HUES64 (cell line): Measurements from ENCODE around the gene FMNL3.
"Not testable (repeated sequence)": the region's sequence is repeated elsewhere in the genome, so short reads cannot be mapped to it uniquely, and the experiment has no call there.

Source experiments
- H3K27ac ChIP-seq: 2 replicates; pipeline ENCODE4 v1.7.0; 2013; ENCODE audit warnings: low read depth, low read length, inconsistent platforms
- H3K27me3 ChIP-seq: 2 replicates; pipeline ENCODE4 v1.6.1; 2013; ENCODE audit warnings: mild to moderate bottlenecking, low read length; ENCODE audit not compliant: insufficient read depth
- H3K36me3 ChIP-seq: 2 replicates; pipeline ENCODE4 v1.6.1; 2013; ENCODE audit warnings: mild to moderate bottlenecking, low read length; ENCODE audit not compliant: insufficient read depth
- H3K4me1 ChIP-seq: 2 replicates; pipeline ENCODE4 v1.6.1; 2013; ENCODE audit warnings: mild to moderate bottlenecking, low read length, moderate library complexity; ENCODE audit not compliant: insufficient read depth
- H3K4me3 ChIP-seq: 2 replicates; pipeline ENCODE4 v1.5.1; 2013; ENCODE audit warnings: mild to moderate bottlenecking, low read length, moderate library complexity
- H3K9ac ChIP-seq: 2 replicates; pipeline ENCODE4 v1.6.1; 2013; ENCODE audit warnings: mild to moderate bottlenecking, low read depth, low read length
- H3K9me3 ChIP-seq: 2 replicates; pipeline ENCODE4 v1.6.1; 2013; ENCODE audit warnings: low read depth, low read length; ENCODE audit not compliant: insufficient read depth
- WGBS: fragments of 150-250, 120-280 bp; methylation state at CpG from one replicate; pipeline ENCODE4 v1.1.7; 2013; ENCODE audit warnings: missing lambda C conversion rate; 5-methylcytosine and 5-hydroxymethylcytosine counted together

The FMNL3 gene

DNA sequence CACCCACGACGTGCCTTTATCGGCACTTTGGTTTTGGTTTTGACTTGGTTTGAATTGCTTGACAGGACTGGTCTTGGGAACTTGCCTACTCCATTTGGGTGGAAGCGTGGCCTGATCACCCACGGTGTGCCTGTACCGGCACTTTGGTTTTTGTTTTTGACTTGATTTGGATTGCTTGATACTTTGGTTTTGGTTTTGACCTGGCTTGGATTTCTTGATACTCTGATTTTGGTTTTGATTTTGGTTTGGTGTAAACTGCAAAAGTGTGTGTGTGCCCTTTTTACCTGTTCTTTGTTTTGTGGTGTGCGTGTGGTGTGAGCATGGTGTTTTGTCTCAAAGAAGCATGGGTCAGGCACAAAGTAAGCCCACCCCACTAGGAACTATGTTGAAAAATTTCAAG, 27.7 kb upstream of the FMNL3 start:
- H3K4me1 ChIP-seq, H3K9ac ChIP-seq, H3K4me3 ChIP-seq, H3K36me3 ChIP-seq, H3K27me3 ChIP-seq, H3K9me3 ChIP-seq, H3K27ac ChIP-seq: not testable (repeated sequence)
- WGBS, result 95% methylated on average over 4 of the region's 7 CpGs

DNA sequence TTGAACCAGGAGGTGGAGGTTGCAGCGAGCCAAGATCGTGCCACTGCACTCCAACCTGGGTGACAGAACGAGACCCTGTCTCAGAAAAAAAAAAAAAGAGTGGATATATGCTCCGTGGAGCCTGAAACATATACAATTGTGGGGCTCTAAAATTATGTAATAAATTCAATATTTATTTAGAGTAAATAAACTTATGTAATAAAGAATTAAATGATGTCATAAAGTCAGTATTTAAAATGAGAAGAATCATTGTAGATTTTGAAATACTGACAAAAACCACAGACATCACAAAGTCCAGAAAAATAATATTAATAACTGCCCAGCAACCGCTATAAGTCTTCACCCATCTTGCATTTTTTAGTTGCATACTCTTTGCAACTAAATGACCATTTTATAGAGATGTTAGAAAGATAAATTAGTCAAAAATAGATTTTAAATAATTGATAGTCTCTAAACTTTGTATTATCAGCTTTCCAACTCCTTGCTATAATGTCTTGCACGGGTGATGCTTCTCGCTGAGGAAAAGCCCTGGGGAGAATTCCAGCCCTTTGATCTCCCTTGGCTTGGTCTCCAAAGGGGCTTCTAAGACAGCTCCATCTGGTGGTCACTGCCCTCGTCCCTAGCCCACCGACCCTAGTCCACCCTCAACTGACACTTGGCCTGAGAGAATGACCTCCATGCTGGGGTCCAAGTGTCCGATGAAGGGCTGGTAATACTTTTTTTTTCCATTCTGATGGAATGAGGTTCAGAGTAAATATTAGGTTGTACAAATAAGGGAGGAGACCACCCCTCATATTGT, 26.2 kb upstream of the FMNL3 start:
- H3K9ac ChIP-seq, result no peak overlapping the region
- no peak overlapping the region for H3K4me3 ChIP-seq
- H3K9me3 ChIP-seq, result 0 out of 2 replicates have a peak, but pooled peaks cover 5% of the 10 kb centered on the region
- H3K4me1 ChIP-seq, result no peaks in the 10 kb centered on the region
- H3K36me3 ChIP-seq, result no peaks in the 10 kb centered on the region
- no peak overlapping the region for H3K27ac ChIP-seq
- no peaks in the 10 kb centered on the region for H3K27me3 ChIP-seq
- WGBS, result 81% methylated on average over 9 of the region's 10 CpGs

DNA sequence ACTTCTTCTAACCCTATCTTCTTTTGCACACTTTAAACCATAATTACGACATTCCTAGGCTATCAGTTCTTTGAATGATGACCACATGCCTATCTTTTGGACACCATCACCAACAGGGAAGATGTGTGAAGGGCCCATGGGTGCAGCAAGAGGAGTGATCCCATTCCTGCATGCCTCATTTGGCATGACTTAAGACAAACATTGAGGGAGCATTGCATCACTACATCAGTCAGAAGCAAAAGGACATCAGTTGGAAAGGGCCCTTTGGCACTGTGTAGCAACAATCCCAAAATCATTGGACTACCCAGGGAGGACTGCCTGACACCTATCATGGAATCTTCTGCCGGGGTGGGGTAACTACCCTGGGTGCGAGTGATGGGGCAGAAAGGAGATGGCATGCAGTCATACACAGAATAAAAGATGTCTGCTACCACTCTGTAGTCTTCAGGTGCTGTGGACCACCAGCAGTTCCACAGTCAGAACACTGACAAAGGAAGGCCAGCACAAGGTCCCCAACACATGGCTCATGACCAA, 23.4 kb upstream of the FMNL3 start:
- 93% methylated on average over 3 of the region's 3 CpGs for WGBS
- Histone ChIP-seq H3K27me3 (no peaks in the 10 kb centered on the region), H3K36me3 (no peaks in the 10 kb centered on the region), H3K4me3 (no peak overlapping the region), H3K4me1 (no peaks in the 10 kb centered on the region), H3K27ac (no peak overlapping the region), H3K9me3 (0 out of 2 replicates have a peak, but pooled peaks cover 5% of the 10 kb centered on the region), H3K9ac (no peak overlapping the region)

DNA sequence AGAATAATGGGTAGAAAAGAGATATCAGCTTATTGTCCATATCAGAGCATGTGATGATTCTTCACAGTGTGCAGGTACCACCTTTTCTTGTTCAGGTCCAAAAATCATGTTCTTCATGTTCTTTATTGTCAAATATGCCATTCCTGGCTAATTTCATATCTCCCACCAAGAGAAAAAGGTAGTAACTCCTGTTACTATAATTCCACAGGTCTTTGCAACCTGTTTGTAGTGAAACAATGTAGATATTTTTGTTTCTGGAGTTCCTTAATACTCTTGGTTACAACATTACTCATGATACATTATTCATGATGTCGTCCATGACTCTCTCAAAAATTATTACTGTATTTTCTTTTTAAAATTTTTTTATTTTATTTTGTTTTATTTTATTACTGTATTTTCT, 22.8 kb upstream of the FMNL3 start:
- WGBS, result no CpG with 5 or more reads among the region's 1 CpG
- no peaks in the 10 kb centered on the region for H3K27me3 ChIP-seq
- no peak overlapping the region for H3K4me3 ChIP-seq
- 0 out of 2 replicates have a peak, but pooled peaks cover 5% of the 10 kb centered on the region for H3K9me3 ChIP-seq
- no peaks in the 10 kb centered on the region for H3K36me3 ChIP-seq
- no peaks in the 10 kb centered on the region for H3K4me1 ChIP-seq
- H3K27ac ChIP-seq, result no peak overlapping the region
- no peak overlapping the region for H3K9ac ChIP-seq

DNA sequence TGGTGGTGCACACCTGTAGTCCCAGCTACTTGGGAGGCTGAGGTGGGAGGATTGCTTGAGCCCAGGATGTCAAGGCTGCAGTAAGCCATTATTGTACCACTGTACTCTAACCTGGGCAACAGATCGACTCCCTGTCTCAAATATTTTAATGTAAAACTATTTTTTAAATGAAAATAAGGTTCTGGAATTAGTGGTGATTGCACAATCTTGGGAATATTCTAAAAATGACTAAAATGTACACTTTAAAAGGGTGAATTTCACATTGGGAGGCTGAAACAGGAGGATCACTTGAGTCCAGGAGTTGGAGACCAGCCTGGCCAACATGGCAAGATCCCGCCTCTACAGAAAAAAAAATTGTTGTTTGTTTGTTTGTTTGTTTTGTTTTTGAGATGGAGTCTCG, 21.2 kb upstream of the FMNL3 start:
- Histone ChIP-seq H3K9ac (no peak overlapping the region), H3K4me3 (no peak overlapping the region), H3K27me3 (no peaks in the 10 kb centered on the region), H3K36me3 (no peaks in the 10 kb centered on the region), H3K27ac (no peak overlapping the region), H3K4me1 (no peaks in the 10 kb centered on the region), H3K9me3 (no peaks in the 10 kb centered on the region)
- 92% methylated on average over 2 of the region's 3 CpGs for WGBS

DNA sequence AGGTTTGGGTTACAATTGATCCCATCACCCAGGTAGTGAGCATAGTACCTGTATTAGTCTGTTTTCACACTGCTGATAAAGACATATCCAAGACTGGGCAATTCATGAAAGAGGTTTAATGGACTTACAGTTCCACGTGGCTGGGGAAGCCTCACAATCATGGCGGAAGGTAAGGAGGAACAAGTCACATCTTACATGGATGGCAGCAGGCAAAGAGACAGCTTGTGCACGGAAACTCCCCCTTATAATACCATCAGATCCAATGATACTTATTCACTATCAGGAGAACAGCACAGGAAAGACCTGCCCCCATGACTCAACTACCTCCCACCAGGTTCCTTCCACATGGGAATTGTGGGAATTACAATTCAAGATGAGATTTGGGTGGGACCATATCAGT, 14.2 kb upstream of the FMNL3 start:
- H3K27ac ChIP-seq, H3K9ac ChIP-seq, H3K4me1 ChIP-seq, H3K9me3 ChIP-seq, H3K27me3 ChIP-seq, H3K36me3 ChIP-seq, H3K4me3 ChIP-seq: not testable (repeated sequence)
- 81% methylated on average over 3 of the region's 3 CpGs for whole genome bisulfite sequencing

DNA sequence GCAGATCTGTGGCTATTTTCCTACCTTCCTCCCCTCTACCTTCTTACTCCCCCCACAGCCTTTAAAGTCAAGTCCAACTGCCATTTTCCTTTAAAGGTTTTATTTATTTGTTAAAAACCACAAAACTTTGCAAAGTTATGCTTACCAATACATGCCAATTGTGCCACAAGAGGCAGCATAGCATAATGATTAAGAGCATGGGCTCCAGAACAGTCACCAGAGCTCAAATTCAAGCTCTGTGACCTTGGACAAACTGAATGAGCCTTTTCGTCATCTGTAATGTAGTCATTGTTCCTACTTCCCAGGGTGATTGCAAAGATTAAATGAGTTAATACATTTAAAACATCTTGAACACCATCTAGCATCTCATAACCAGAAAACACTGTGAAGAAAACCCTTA, 13.0 kb upstream of the FMNL3 start:
- Histone ChIP-seq H3K4me3 (no peak overlapping the region), H3K9me3 (no peaks in the 10 kb centered on the region), H3K27me3 (peaks cover 9% of the 10 kb centered on the region; the same call in 1 of the 2 replicates), H3K27ac (no peak overlapping the region), H3K4me1 (no peaks in the 10 kb centered on the region), H3K36me3 (no peaks in the 10 kb centered on the region), H3K9ac (no peak overlapping the region)
- WGBS, result 83% methylated on average over 1 of the region's 1 CpG

DNA sequence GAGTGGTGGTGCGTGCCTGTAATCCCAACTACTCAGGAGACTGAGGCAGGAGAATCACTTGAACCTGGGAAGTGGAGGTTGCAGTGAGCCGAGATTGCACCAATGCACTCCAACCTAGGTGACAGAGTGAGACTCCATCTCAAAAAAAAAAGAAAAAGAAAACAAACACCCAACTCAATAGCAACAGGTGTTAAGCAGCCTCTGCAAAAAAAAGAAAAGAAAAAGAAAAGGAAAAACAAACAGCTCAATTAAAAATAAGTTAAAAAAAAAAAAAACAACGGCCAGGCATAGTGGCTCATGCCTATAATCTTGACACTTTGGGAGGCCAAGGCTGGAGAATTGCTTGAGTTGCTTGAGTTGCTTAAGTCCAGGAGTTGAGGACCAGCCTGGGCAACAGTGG, 10.6 kb upstream of the FMNL3 start:
- H3K4me1 ChIP-seq, H3K36me3 ChIP-seq, H3K4me3 ChIP-seq, H3K27ac ChIP-seq, H3K27me3 ChIP-seq, H3K9me3 ChIP-seq, H3K9ac ChIP-seq: not testable (repeated sequence)
- 100% methylated on average over 2 of the region's 3 CpGs for WGBS

DNA sequence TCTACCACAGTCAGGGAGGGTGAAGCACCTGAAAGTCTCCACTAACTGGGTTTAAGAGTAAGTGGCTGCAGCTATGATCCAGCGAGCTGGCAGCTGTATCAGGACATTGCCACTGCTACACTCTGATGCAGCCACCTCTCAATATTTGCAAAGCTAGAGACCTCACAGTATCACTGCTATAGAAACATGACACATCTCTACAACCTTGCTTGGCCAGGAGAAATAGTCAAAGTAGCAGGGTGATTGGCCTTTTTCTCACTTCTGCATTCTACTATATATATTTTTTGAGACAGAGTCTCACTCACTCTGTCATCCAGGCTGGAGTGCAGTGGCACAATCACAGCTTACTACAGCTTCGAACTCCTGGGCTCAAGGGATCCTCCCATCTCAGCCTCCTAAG, 9.3 kb upstream of the FMNL3 start:
- Histone ChIP-seq H3K27ac (no peak overlapping the region), H3K27me3 (peaks cover 9% of the 10 kb centered on the region; the same call in 1 of the 2 replicates), H3K4me1 (no peaks in the 10 kb centered on the region), H3K9me3 (no peaks in the 10 kb centered on the region), H3K4me3 (no peak overlapping the region), H3K9ac (no peak overlapping the region), H3K36me3 (no peaks in the 10 kb centered on the region)
- 74% methylated on average over 2 of the region's 2 CpGs for WGBS

DNA sequence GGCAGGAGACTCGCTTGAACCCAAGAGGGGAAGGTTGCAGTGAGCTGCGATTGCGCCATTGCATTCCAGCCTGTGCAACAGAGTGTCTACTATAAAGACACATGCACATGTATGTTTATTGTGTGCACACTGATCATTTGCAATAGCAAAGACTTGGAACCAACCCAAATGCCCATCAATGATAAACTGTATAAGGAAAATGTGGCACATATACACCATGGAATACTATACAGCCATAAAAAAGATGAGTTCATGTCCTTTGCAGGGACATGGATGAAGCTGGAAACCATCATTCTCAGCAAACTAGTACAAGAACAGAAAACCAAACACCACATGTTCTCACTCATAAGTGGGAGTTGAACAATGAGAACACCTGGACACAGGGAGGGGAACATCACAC, 6.7 kb upstream of the FMNL3 start:
- not testable (repeated sequence) for H3K36me3 ChIP-seq, H3K9ac ChIP-seq, H3K27ac ChIP-seq, H3K9me3 ChIP-seq, H3K4me1 ChIP-seq, H3K4me3 ChIP-seq
- peaks cover 19% of the 10 kb centered on the region for H3K27me3 ChIP-seq
- 95% methylated on average over 3 of the region's 3 CpGs for WGBS

DNA sequence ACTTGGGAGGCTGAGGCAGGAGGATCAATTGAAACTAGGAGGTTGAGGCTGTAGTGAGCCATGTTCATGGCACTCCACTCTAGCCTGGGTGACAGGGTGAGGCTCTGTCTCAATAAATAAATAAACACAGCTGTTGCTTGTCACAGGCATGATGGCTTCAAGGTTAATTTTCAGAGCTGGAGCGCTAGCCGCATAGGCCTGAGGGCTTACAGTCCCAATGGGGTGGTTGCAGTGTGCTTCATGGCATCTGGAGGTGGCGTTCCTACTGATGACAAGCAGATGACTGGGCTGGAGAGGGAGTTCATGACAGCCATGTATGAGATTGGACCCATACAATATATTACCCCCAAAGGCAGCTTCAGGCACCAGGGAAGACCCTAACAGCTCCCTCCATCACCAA, 1.6 kb upstream of the FMNL3 start:
- no peaks in the 10 kb centered on the region for H3K9me3 ChIP-seq
- H3K4me3 ChIP-seq, result no peak overlapping the region
- H3K27me3 ChIP-seq, result peaks cover 24% of the 10 kb centered on the region
- 91% methylated on average over 3 of the region's 3 CpGs for WGBS
- H3K36me3 ChIP-seq, result no peaks in the 10 kb centered on the region
- peaks cover 14% of the 10 kb centered on the region for H3K4me1 ChIP-seq
- no peak overlapping the region for H3K9ac ChIP-seq
- no peak overlapping the region for H3K27ac ChIP-seq

DNA sequence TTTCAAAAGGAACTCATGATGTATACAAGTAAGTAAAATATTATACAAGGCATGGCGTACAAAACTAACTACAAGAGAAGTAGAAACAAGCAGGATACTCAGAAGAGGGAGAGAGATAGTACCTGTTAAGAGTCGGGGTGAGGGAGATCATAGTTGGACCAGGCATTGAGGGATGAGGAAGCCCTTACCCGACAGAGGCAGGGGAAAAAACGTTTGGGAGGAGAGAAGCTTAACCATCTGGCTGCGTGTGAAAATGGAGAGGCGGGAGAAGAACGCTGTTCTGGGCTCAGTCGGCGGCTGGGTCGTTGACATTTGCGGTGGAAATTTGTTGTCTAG, 575 bp upstream of the FMNL3 start:
- peak overlapping the region; percentile 7; the same call in 1 of the 2 replicates for H3K4me3 ChIP-seq
- H3K9ac ChIP-seq, result no peak overlapping the region
- H3K27ac ChIP-seq, result no peak overlapping the region
- no peaks in the 10 kb centered on the region for H3K9me3 ChIP-seq
- H3K27me3 ChIP-seq, result peaks cover 24% of the 10 kb centered on the region
- peaks cover 22% of the 10 kb centered on the region for H3K4me1 ChIP-seq
- no peaks in the 10 kb centered on the region for H3K36me3 ChIP-seq
- 64% methylated on average over 11 of the region's 11 CpGs for WGBS
